Suprapubic skin (tissue), 4 donors: ENCODE data around the gene ZNF541. TPM values are rescaled to one million over a fixed set of nuclear protein-coding genes. Genes with fewer than 3 reads are reported as not detected.
A peak's percentile ranks its signal among the peaks of the same experiment; 100 is the strongest.
"Not testable (repeated sequence)": the region's sequence is repeated elsewhere in the genome, so short reads cannot be mapped to it uniquely, and the experiment has no call there.

ENCODE experiments used
- DNase-seq, 2 donors: peaks; one replicate each; pipeline ENCODE4 v3.0.0-alpha.2; 2019; ENCODE audit warnings: low spot score in 2 of 2
- H3K27ac ChIP-seq: fragments of 200-600 bp; sonication (generic); one replicate; pipeline ENCODE4 v1.5.1; 2019
- H3K27me3 ChIP-seq: fragments of 200-600 bp; sonication (generic); one replicate; pipeline ENCODE4 v1.5.1; 2019
- H3K36me3 ChIP-seq: fragments of 200-600 bp; sonication (generic); one replicate; pipeline ENCODE4 v1.5.1; 2019
- H3K4me1 ChIP-seq: fragments of 200-600 bp; sonication (generic); one replicate; pipeline ENCODE4 v1.5.1; 2019
- H3K4me3 ChIP-seq: fragments of 200-600 bp; sonication (generic); one replicate; pipeline ENCODE4 v1.5.1; 2019; ENCODE audit warnings: mild to moderate bottlenecking
- H3K9me3 ChIP-seq: fragments of 200-600 bp; sonication (generic); one replicate; pipeline ENCODE4 v1.5.1; 2019
- EP300 ChIP-seq: sonication (generic); formaldehyde crosslinking; IDR thresholded peaks from one replicate; pipeline ENCODE4 v1.6.1; 2017; ENCODE audit warnings: antibody characterized with exemption
- POLR2A ChIP-seq, 2 donors: fragments of 450-650 bp; IDR thresholded peaks; one replicate each; pipeline ENCODE4 v1.6.1; 2017; ENCODE audit warnings: antibody characterized with exemption in 2 of 2, mild to moderate bottlenecking in 2 of 2, moderate library complexity in 2 of 2
- POLR2AphosphoS5 ChIP-seq, 3 donors: sonication (generic); formaldehyde crosslinking; IDR thresholded peaks; one replicate each; pipeline ENCODE4 v1.6.1; 2017; ENCODE audit warnings: antibody characterized with exemption in 3 of 3
- WGBS: methylation state at CpG from one replicate; pipeline ENCODE4 v1.1.5; 2018; 5-methylcytosine and 5-hydroxymethylcytosine counted together
- total RNA-seq, 4 donors: library from RNA; depleted of rRNA; stranded (reverse); fragments of >200 nt; gene quantifications; one replicate each; pipeline ENCODE4 v1.1.0, GENCODE V29; 2016
- TF ChIP-seq, protein P1 (sequence below), 2 donors: fragments of 200-600 bp in 1 of 2; fragments of 450-650 bp in 1 of 2; sonication (generic) in 1 of 2; IDR thresholded peaks; one replicate each; pipeline ENCODE4 v1.5.1; 2016 to 2019; ENCODE audit warnings: antibody characterized with exemption in 2 of 2, mild to moderate bottlenecking in 1 of 2, moderate library complexity in 1 of 2

Gene ZNF541
- total RNA-seq, 4 donors from 2014 or later = 0.49 to 0.80 (median 0.51) TPM; not detected in 1

GRCh38 chr19:47593860-47594259 is 20.9 kb upstream of the ZNF541 start:
- TF ChIP-seq POLR2AphosphoS5 (IDR thresholded peaks at IDR 0.05) (no peak), EP300 (no peak), POLR2A (IDR thresholded peaks at IDR 0.05) (no peak)
- TF ChIP-seq, protein P1, sequence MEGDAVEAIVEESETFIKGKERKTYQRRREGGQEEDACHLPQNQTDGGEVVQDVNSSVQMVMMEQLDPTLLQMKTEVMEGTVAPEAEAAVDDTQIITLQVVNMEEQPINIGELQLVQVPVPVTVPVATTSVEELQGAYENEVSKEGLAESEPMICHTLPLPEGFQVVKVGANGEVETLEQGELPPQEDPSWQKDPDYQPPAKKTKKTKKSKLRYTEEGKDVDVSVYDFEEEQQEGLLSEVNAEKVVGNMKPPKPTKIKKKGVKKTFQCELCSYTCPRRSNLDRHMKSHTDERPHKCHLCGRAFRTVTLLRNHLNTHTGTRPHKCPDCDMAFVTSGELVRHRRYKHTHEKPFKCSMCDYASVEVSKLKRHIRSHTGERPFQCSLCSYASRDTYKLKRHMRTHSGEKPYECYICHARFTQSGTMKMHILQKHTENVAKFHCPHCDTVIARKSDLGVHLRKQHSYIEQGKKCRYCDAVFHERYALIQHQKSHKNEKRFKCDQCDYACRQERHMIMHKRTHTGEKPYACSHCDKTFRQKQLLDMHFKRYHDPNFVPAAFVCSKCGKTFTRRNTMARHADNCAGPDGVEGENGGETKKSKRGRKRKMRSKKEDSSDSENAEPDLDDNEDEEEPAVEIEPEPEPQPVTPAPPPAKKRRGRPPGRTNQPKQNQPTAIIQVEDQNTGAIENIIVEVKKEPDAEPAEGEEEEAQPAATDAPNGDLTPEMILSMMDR (IDR thresholded peaks at IDR 0.05) = no peak
- no peaks in the 10 kb centered on the region for H3K27me3 ChIP-seq
- H3K4me1 ChIP-seq = peaks cover 9% of the 10 kb centered on the region
- WGBS = 87% methylated on average over 6 of the region's 6 CpGs
- no peaks in the 10 kb centered on the region for H3K36me3 ChIP-seq
- no peak overlapping the region for H3K27ac ChIP-seq
- H3K9me3 ChIP-seq = no peaks in the 10 kb centered on the region
- DNase-seq = no peak
- H3K4me3 ChIP-seq = no peak overlapping the region

DNA sequence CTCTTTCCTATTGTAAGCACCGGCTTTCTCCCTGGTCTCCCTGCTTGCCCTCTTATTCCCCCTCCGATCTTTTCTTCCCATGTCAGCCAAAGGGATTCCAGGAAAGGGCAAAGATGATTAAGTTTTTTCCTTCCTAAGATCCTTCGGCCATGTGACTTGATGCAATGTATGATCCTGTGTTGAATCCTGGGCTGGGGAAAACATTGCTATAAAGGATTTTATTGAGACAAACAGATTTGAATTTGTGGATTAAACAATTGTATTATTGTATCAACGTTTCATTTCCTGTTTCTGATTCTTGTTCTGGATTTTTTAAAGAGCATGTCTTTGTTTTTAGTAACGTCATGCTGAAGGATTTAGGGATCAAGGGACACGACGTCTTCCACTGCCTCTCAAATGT is 16.9 kb upstream of the ZNF541 start:
- Histone ChIP-seq H3K27ac (no peak overlapping the region), H3K27me3 (no peaks in the 10 kb centered on the region), H3K36me3 (no peaks in the 10 kb centered on the region), H3K4me1 (no peaks in the 10 kb centered on the region), H3K4me3 (no peak overlapping the region), H3K9me3 (no peaks in the 10 kb centered on the region)
- 46% methylated on average over 7 of the region's 7 CpGs for WGBS
- TF ChIP-seq POLR2A (IDR thresholded peaks at IDR 0.05) (no peak), EP300 (no peak), POLR2AphosphoS5 (IDR thresholded peaks at IDR 0.05) (no peak)
- TF ChIP-seq, protein P1 (IDR thresholded peaks at IDR 0.05) = no peak
- DNase-seq = no peak

DNA sequence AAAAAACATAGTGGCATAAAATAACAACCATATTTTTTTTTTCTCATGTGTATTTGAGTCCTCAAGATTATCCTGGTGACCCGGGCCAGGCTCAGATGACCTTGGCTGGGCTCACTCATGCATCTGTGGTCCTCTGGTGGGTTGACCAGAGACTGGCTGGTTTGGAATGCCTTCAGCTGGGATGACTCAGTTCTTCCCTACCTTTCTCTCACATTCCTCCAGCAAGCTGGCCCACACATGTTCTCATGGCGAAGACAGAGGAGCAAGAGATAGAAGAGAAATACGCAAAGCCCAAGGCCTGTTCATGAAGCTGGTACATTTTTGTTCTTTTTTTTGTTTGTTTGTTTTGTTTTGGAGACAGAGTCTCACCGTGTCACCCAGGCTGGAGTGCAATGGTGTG is 14.3 kb upstream of the ZNF541 start:
- Histone ChIP-seq H3K27ac (no peak overlapping the region), H3K27me3 (no peaks in the 10 kb centered on the region), H3K4me3 (no peak overlapping the region), H3K36me3 (no peaks in the 10 kb centered on the region), H3K9me3 (no peaks in the 10 kb centered on the region), H3K4me1 (peaks cover 15% of the 10 kb centered on the region)
- no peak for DNase-seq
- WGBS = 89% methylated on average over 4 of the region's 4 CpGs
- TF ChIP-seq EP300 (no peak), POLR2AphosphoS5 (IDR thresholded peaks at IDR 0.05) (no peak), POLR2A (IDR thresholded peaks at IDR 0.05) (no peak)

DNA sequence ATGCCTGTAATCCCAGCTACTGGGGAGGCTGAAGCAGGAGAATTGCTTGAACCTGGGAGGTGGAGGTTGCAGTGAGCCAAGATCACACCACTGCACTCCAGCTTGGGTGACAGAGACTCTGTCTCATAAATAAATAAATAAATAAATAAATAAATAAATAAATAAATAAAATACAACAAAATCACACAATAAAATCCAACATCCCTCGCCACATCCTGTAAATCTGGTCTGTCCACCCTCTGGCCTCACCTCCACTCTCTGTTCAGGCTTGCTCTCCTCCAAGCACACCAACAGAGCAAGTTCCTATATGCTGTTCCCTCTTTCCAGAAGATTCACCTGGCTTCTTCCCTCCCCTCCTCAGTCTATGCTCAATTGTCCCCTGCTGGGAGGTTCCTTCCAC is 10.2 kb upstream of the ZNF541 start:
- H3K27ac ChIP-seq = peak overlapping the region; percentile 64
- DNase-seq, H3K27me3 ChIP-seq, H3K9me3 ChIP-seq, H3K4me3 ChIP-seq, H3K36me3 ChIP-seq: not testable (repeated sequence)
- WGBS = 54% methylated on average over 1 of the region's 1 CpG
- peaks cover 26% of the 10 kb centered on the region for H3K4me1 ChIP-seq

DNA sequence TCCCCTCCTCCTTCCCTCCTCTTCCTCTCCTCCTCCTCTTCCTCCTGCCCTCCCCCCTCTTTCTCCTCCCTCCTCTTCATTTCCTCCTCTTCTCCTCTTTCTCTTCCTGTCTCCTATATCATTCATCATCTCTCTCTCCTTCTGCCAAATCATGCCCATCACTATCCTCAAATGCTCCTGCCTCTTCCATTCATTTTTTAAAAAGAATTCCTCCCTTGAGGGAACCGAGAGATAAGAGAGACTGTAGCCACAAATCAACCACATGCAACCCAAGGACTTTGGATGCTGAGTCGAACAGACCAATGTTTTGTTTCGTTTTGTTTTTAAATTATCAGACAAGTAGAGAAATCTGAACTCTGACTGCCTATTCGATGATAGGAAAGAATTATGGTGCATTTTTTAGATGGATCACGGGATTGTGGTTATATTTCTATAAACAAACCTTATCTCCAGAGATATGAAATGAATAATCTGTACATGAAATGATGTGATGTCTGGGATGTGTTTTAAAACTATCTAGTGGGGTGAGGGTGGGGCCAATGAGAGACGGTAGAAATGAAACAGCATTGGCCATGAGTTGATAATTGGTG is 9.5 kb upstream of the ZNF541 start:
- Histone ChIP-seq H3K4me3 (no peak overlapping the region), H3K9me3 (no peaks in the 10 kb centered on the region), H3K36me3 (no peaks in the 10 kb centered on the region), H3K27me3 (no peaks in the 10 kb centered on the region), H3K4me1 (peaks cover 26% of the 10 kb centered on the region), H3K27ac (peak overlapping the region; percentile 64)
- DNase-seq = no peak
- 22% methylated on average over 6 of the region's 6 CpGs for WGBS
- TF ChIP-seq, protein P1 (IDR thresholded peaks at IDR 0.05) = no peak
- TF ChIP-seq EP300 (no peak), POLR2AphosphoS5 (IDR thresholded peaks at IDR 0.05) (no peak), POLR2A (IDR thresholded peaks at IDR 0.05) (no peak)

- peak overlapping the region; percentile 64 for H3K27ac ChIP-seq
- TF ChIP-seq POLR2AphosphoS5 (IDR thresholded peaks at IDR 0.05) (no peak), POLR2A (IDR thresholded peaks at IDR 0.05) (no peak)
- no peak overlapping the region for H3K4me3 ChIP-seq
- H3K9me3 ChIP-seq = no peaks in the 10 kb centered on the region
- H3K4me1 ChIP-seq = peaks cover 26% of the 10 kb centered on the region
- 50% methylated on average over 6 of the region's 6 CpGs for WGBS
- H3K36me3 ChIP-seq = no peaks in the 10 kb centered on the region
- DNase-seq = no peak
- H3K27me3 ChIP-seq = no peaks in the 10 kb centered on the region
Measured at GRCh38 chr19:47581605-47582319, 8.8 kb upstream of the ZNF541 start.
